Hematopoietic multipotent progenitor cell treated with erythropoietin and hydrocortisone succinate and interleukin-3 and kit ligand, for 4 days (in vitro differentiated cells): ENCODE data around the gene GPR150.

Experiments used
- DNase-seq: peaks from one replicate; pipeline ENCODE4 v3.0.0-alpha.2; 2015

The GPR150 gene

DNA sequence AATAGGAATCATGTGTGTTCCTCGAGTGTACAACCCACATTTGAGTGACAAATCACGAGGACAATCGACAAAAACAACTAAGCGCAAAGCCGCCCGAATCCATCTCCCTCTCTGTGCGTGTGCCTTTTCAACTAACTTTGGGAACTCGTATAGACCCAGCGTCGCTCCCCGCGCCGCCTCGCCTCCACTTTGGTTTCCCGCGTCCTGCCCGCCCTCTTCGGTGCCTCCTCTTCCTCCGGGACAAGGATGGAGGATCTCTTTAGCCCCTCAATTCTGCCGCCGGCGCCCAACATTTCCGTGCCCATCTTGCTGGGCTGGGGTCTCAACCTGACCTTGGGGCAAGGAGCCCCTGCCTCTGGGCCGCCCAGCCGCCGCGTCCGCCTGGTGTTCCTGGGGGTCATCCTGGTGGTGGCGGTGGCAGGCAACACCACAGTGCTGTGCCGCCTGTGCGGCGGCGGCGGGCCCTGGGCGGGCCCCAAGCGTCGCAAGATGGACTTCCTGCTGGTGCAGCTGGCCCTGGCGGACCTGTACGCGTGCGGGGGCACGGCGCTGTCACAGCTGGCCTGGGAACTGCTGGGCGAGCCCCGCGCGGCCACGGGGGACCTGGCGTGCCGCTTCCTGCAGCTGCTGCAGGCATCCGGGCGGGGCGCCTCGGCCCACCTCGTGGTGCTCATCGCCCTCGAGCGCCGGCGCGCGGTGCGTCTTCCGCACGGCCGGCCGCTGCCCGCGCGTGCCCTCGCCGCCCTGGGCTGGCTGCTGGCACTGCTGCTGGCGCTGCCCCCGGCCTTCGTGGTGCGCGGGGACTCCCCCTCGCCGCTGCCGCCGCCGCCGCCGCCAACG lies at the start of gene GPR150:
Gene GPR150 (plus strand): TSS at position 58 of the 840 bp plus-strand sequence. CDS start 189 bp downstream, at position 247.
- peak; percentile 81 for DNase-seq

DNA sequence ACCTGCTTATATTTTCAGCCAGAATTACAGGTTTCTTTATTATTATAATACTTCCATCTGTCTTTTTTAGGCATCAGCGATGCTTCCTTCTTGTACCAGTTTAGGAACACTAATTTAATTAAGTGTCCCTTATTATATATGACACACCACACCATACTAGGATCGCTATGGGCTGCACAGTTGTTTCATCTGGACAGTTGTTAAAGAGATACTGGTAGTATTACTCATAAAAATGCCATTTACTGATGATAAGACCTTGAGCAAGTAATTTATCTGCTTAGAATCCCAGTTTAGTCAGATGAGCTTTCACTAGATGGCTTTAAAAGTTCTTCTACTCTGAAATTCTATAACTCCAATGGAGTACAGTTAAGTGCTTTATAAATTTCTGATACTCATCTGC lies 47.9 kb upstream of the GPR150 start:
- DNase-seq = no peak

DNA sequence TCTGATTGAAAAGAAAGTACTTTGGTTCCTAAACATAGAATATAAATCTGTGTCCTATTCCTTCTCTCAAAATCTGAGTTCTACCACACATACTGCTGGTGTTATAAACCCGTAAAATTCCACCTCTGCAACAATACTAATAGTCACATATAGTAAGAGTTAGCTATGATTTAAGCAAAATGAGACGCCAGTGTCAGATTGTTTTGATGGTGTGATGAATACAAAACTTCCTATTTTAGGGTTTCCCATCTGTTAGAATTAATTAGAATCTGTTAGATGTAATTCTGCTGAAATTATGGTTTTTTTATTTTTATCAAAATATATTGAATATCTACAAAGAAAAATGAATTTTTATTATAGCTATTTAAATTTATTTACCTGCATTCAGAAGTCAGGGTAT lies 38.3 kb upstream of the GPR150 start:
- DNase-seq = no peak

DNA sequence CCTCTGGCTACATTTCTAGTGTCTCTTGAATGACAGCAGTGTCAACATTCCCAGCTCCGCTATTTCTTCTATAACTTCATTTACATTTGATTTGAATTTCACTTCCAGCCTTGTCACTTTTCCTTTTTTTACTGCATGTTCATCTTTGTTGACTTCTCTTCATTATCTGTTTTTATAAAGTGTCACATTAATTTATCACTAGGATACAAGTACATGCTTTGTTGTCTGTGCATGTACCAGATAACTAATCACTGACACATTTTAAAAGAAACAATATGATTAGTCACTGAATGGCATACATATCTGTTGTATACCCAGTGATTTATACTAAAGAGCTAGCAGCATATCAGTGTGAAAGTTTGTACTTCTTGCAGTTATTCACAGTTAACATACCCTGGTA lies 35.9 kb upstream of the GPR150 start:
- peak; percentile 34 for DNase-seq

DNA sequence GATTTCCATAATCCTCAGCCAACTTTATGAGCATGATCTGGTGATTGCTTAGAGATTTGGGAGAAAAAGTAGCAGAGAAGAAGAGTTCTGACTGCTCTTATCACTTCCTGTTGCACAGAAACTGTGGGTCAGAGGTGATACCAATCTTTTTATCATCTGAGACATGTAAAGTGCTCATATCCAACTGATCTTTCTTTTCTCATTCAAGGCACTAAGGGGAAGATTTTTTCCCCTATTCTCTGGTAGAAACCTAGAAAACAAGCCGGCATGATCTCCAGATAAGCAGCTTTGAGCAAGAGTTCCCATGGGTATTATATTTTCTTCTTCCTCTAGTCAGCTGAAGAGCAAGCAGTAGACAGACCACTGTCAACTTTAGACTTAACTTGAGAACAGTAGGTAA lies 29.0 kb upstream of the GPR150 start:
- DNase-seq = peak; percentile 50

DNA sequence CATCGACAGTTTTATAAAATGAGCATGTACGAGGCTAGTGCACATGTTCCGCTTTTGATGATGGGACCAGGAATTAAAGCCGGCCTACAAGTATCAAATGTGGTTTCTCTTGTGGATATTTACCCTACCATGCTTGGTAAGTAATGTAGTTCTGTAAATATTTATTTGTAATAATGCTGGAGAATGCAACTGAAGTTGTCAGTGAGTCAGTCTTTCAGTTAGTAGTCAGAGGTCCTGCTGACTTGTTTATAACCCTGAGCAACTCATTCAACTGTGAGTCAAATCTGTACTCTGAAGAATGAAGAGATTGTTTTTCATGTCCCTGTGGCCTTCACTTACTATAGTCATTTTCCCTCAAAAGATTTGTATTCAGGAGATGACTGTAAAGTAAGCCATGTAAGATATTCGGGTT lies 28.4 kb upstream of the GPR150 start:
- DNase-seq = no peak

DNA sequence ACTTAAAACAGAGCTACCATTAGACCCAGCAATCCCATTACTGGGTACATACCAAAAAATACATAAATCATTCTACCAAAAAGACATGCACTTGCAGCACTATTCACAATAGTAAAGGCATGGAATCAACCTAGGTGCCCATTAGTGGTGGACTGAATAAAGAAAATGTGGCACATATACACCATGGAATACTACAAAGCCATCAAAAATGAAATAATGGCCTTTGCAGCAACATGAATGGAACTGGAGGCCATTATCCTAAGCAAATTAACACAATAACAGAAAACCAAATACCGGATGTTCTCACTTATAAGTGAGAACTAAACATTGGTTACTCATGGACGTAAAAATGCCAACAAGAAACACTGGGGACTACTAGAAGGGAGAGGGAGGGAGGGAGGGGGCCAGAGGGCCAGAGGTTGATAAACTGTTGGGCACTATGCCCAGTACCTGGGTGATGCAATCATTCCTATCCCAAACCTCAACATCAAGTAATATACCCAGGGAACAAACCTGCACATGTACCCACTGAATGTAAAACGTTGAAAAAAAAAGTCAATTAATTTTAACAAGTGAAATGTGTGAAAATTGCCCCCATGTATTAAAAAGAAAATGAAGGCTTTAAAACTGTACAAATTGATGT lies 24.5 kb upstream of the GPR150 start:
- DNase-seq = peak; percentile 7

DNA sequence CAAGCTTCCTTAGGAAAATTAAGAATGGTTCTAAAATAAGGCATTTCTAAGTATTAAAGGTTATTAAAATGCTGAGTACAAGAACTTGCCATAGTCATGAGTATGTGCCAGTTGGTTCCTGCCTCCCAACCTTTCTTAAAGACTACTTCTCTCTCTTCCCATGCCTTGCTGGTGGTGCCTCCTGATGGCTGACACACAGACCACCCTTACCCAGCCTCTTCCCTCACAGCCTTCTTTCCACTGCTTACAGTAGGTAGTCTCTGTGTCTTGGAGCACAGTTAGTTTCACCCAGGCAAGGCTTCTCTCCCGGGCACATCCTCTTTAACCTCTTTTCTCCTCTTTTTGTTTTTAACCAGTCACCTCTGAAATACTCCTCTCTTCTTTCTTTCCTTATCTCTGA lies 20.6 kb upstream of the GPR150 start:
- DNase-seq = no peak

DNA sequence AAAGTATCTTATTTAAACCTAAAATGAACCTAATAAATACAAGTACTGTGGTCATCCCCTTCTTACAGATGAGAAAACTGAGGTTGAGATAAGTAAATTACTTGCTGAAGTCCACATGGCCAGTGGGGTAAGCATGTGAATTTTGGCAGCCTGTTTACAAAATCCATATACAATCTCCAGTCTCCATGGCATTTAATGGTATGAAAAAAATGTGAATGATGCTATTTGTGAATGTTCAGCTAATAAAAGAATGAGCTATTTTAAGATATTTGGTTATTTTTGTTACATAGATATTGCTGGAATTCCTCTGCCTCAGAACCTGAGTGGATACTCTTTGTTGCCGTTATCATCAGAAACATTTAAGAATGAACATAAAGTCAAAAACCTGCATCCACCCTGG lies 19.3 kb upstream of the GPR150 start:
- no peak for DNase-seq

DNA sequence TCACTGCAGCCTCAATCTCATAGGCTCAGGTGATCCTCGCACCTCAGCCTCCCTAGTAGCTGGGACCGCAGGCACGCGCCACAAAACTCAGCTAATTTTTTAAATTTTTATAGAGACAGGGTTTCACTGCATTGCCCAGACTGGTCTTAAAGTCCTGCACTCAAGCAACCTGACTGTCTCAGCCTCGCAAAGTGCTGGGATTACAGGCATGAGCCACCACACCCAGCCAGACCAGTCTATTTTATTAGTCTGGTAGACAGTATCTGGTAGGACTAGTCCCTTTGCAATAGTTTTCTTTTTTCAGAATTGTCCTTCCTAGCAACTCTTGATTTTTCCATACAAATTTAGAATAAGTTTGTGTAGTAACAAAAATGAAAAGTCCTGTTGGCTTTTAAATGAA lies 14.1 kb upstream of the GPR150 start:
- no peak for DNase-seq

DNA sequence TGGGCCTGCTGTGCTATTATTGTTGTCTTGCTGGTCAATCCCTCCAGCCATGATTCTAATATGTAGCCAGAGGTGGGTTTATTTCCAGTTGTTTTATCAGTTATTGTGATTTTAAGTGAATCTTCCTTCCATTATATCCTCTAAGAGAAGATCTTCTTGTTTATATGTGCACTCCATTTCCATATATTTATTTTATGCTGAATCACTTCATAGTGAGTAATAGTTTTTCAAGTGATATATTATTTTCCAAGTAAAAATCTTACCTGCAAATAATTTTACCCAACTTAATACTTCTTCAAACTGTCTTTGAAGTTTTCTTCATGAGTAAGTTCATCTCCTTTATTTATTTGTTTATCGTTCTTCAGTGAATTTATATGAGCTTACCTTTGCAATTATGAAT lies 13.5 kb upstream of the GPR150 start:
- DNase-seq = no peak

DNA sequence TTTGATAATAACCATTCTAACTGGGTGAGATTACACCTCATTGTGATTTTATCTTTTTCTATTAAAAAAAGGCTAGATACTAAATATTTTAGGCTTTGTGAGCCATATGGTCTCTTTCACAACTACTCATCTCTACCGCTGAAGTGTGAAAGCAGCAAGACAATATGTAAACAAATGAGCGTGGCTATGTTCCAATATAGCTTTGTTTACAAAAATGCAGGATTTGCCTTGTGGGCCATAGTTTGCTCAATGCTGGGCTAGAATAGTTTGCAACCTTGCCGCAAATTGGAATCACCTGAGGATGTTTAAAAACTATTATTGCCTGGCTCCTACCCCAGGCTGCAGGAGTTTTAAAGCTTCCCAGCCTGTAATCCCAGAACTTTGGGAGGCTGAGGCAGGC lies 10.2 kb upstream of the GPR150 start:
- no peak for DNase-seq

DNA sequence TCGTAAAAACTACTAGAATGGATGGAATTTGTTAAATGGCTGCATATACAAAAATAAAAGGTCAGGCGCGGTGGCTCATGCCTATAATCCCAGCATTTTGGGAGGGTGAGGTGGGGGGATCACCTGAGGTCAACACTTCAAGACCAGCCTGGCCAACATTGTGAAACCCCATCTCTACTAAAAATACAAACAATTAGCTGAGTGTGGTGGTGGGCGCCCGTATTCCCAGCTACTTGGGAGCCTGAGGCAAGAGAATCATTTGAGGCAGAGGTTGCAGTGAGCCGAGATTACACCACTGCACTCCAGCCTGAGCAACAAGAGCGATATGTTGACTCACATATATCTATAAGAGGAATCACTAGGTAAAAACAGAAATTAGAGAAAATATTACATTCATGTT lies 9.3 kb upstream of the GPR150 start:
- no peak for DNase-seq

DNA sequence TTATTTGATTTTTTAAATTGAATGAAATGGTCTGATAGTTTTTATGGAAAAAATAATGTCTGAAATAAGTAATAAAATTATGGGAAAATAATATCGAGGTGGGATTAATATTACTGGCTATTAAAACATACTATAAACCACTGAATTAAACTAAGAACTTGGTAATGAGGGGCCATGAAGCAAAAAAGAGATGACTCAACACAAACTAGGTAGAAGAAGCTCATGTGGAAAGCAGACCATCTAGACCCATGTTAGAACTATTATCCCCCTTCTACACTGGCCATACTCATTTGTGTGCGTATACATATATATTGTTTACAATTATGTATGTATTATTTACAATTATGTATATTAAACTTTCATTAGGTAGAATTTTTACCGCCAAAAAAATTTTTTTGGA lies 8.5 kb upstream of the GPR150 start:
- DNase-seq = no peak

DNA sequence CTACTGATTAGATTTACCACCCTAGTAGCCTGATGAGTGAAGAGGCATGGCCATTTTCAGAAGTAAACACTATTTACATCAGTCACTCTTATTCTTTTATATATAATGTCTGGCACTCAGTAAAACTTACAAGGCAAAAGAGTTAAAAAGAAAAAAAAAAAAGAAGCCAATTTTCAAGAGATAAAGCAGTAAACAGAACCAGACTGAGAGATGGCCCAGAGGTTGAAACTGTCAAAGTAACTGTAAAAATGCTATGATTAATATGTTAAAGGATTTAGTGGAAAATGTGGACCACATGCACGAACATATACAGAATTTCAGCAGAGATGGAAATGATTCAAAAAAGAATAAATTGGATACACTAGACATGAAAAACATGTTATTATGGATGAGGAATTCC lies 6.4 kb upstream of the GPR150 start:
- DNase-seq = no peak

DNA sequence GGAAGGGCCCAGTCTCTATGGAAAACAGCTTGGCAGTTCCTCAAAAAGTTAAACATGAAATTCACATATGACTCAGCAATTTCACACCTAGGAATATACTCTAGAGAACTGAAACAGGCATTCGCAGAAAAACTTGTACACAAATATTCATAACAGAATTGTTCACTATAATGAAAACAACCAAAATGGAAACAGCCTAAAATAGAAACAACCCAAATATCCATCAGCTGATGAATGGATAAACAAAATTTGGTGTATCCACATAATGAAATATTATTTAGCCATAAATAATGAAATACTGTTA lies 4.8 kb upstream of the GPR150 start:
- DNase-seq = no peak

DNA sequence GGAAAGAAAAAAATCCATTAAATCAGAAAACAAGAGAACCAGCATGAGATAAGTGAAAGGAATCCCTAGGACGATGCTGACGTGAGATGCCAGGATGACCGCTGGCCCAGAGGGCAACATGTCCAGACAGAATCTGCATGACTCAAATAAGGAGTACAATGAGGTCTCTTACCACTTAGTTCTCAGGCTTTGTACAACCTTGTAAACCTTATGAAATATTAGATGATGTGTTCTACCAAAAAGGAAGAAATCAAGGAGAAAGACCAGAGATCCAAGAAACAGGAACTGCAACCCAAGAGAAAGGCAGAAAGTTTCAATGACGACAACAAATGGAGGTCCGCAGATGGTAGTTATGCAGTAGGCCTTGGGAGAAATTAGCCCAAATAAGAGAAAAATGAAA lies 2.8 kb upstream of the GPR150 start:
- no peak for DNase-seq

DNA sequence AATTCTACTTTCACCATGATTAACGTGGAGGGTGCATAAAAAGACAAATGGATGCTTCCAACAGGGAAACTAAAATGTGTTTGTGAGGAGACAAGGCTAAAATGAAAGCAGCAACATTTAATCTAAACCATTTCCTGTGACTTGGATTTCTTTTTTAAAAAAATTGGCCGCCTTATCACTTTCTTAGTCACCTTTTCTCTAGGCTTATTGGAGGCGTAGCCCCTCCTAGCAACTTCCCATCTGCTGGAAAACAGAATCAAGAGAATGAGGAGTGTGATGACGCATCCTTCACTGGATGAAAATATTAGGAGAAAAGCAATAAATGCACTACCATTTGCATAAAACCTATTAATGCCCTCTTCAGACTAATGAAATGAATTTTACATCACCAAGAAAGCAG lies 791 bp upstream of the GPR150 start:
- DNase-seq = peak; percentile 9

DNA sequence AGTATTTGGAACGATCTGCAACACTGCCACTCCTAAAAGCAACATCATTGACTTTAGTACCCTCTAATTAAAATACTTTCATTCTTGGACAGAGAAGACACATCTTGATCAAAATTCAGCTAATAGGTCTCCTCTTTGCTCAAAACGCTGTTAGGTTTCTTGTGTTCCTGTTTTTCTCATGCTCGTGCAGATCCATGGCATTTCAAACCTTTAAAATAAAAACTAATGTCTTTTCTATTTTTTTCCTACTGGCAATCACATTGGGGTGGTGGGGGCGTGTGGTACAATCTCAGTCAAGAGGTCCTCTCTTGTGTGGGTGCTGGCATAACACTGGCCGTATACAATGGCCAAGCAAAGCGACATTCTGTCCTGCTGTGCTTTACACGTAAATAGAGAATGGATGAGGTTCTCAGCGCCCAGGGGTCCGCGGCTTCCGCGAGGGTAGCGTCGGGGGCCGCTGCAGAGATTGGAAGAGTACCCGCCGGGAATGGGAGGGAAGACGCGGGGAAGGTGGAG lies 315 bp upstream of the GPR150 start:
- DNase-seq = peak; percentile 9

DNA sequence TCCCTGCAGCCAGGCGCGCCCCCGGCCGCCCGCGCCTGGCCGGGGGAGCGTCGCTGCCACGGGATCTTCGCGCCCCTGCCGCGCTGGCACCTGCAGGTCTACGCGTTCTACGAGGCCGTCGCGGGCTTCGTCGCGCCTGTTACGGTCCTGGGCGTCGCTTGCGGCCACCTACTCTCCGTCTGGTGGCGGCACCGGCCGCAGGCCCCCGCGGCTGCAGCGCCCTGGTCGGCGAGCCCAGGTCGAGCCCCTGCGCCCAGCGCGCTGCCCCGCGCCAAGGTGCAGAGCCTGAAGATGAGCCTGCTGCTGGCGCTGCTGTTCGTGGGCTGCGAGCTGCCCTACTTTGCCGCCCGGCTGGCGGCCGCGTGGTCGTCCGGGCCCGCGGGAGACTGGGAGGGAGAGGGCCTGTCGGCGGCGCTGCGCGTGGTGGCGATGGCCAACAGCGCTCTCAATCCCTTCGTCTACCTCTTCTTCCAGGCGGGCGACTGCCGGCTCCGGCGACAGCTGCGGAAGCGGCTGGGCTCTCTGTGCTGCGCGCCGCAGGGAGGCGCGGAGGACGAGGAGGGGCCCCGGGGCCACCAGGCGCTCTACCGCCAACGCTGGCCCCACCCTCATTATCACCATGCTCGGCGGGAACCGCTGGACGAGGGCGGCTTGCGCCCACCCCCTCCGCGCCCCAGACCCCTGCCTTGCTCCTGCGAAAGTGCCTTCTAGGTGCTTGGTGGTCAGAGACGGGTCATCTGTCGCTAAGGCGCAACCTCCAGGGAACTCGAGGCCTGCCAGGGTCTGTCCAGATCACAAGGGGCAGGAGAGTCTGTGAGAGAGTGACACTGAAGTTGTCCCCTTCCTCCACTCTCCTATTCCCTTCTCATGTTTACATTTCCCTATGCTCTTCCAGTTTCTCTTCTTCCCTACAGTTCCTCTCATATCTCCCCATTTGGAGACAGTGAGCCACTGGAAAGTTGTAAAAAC lies 1.3 kb downstream of the GPR150 start:
- peak; percentile 70 for DNase-seq

DNA sequence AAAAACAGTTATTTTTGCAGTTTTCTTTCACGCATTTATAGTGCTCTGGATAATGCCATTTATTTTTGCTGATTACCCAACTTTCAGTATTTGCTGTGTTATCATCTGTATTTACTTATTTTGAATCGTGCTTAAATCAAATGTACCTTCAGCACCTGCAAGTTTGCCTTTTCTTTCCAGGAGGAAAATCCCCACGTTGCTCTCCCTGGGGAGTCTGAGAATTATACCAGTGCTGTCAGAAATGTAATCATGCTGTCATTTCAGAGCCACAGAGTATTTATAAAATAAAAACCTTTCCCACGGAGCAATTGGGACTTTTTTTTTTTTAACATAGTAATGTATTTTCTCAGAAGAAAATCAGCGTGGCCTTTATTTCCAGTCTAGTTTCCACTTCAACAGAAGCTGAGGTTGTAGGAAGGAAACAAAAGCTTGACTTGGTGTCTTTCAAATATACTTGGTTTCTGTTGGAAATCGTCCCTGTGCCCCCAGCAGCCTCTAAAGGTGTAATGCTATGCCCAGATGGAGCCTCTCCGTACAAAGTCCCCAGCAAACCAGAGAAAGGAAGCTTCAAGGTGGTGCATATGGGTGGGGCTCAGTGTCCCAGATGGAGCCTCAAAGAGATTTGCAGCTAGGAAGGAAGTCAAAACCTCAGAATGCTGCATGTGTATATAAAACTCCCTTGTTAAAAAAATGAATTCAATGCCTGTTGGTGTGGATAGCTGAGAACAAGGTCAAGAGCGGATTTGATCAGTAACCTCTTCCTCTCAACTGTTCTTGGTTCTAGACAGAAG lies 2.1 kb downstream of the GPR150 start:
- peak; percentile 62 for DNase-seq

DNA sequence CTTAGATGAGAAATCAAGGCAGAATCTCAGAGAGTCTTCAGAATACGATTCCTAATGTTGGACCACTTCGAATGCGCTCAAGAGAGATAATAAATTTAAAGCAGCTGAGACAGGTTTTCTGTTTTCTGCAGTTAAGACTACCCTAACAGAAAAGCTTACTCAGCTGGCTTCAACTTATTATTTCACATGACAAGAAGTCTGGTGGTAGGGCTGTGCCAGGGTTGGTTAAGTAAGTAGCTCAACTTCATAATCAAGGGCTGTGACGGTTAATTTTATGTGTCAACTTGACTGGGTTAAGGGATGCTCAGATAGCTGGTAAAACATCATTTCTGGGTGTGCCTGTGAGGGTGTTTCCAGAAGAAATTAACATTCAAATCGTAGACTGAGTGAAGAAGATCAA lies 3.8 kb downstream of the GPR150 start:
- DNase-seq = no peak

DNA sequence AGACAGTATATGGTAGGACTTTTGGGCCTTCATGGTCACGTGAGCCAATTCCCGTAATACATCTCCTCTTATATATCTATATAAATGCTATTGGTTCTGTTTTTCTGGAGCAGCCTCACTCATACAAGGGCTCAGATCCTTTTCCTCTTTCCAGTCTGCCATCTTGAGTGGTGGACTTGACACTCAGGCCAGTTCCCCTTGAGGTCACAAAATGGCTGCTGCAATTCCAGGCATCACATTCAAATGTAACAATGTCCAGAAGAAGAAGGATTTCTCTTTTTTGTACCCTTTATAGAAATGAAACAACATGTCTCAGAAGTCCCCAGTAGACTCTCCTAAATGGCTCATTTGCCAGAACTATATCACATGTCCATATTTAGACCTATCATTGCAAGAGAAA lies 4.5 kb downstream of the GPR150 start:
- DNase-seq = no peak
